ENCODE results near the gene PTPRJ.

The PTPRJ gene

GRCh38 chr11:48108231-48109045 is 128.1 kb downstream of the PTPRJ start:
- DNase-seq (ENCODE audit: low read depth), result no peak
- no peak overlapping the region for H3K4me3 ChIP-seq (ENCODE audit: low read length)
- TF ChIP-seq CTCF (conservative IDR thresholded peaks at IDR 0.05; ENCODE audit: low read length), result no peak

GRCh38 chr11:48109046-48109666 is 128.8 kb downstream of the PTPRJ start:
- peak; percentile 60 for TF ChIP-seq CTCF (conservative IDR thresholded peaks at IDR 0.05; ENCODE audit: low read length)
- peak; percentile 66 for DNase-seq (ENCODE audit: low read depth)
- H3K4me3 ChIP-seq (ENCODE audit: low read length), result no peak overlapping the region; the same call in 1 of the 2 replicates

- DNase-seq (ENCODE audit: low read depth), result no peak
- TF ChIP-seq CTCF (conservative IDR thresholded peaks at IDR 0.05; ENCODE audit: low read length), result no peak
- no peak overlapping the region for H3K4me3 ChIP-seq (ENCODE audit: low read length)
These were observed 130.1 kb downstream of the PTPRJ start for GRCh38 chr11:48110509-48110766.

GRCh38 chr11:48111891-48112290 is 131.5 kb downstream of the PTPRJ start:
- TF ChIP-seq CTCF (conservative IDR thresholded peaks at IDR 0.05; ENCODE audit: low read length), result no peak
- H3K4me3 ChIP-seq (ENCODE audit: low read length), result no peak overlapping the region
- DNase-seq (ENCODE audit: low read depth), result no peak

GRCh38 chr11:48114740-48115139 is 134.4 kb downstream of the PTPRJ start:
- H3K4me3 ChIP-seq (ENCODE audit: low read length), result no peak overlapping the region
- no peak for TF ChIP-seq CTCF (conservative IDR thresholded peaks at IDR 0.05; ENCODE audit: low read length)
- DNase-seq (ENCODE audit: low read depth), result no peak

GRCh38 chr11:48116437-48117228 is 136.3 kb downstream of the PTPRJ start:
- H3K4me3 ChIP-seq (ENCODE audit: low read length), result no peak overlapping the region
- DNase-seq (ENCODE audit: low read depth), result no peak
- TF ChIP-seq CTCF (conservative IDR thresholded peaks at IDR 0.05; ENCODE audit: low read length), result peak; percentile 53

All from AG10803 (cell line).